Measurements from ENCODE around the gene IFNAR1. TPM values are rescaled to one million over a fixed set of nuclear protein-coding genes. Genes with fewer than 3 reads are reported as not detected.
A peak's percentile ranks its signal among the peaks of the same experiment; 100 is the strongest.

IFNAR1 gene
- total and polyA plus RNA-seq, 9 of the 15 experiments (the other 6 are each of a cell fraction or from before 2014, with no cell fraction given), result 8.6 to 31.8 (median 14.8) TPM

- TF ChIP-seq, protein P1, sequence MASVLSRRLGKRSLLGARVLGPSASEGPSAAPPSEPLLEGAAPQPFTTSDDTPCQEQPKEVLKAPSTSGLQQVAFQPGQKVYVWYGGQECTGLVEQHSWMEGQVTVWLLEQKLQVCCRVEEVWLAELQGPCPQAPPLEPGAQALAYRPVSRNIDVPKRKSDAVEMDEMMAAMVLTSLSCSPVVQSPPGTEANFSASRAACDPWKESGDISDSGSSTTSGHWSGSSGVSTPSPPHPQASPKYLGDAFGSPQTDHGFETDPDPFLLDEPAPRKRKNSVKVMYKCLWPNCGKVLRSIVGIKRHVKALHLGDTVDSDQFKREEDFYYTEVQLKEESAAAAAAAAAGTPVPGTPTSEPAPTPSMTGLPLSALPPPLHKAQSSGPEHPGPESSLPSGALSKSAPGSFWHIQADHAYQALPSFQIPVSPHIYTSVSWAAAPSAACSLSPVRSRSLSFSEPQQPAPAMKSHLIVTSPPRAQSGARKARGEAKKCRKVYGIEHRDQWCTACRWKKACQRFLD (CRISPR knock-in tag; IDR thresholded peaks at IDR 0.05), result peak; percentile 81
- TF ChIP-seq SRSF9 (IDR thresholded peaks at IDR 0.05; ENCODE audit: borderline replicate concordance, low read depth, low read length) (no peak), PCBP1 (IDR thresholded peaks at IDR 0.05; ENCODE audit: low read depth, low read length, poor library complexity, severe bottlenecking) (no peak), BHLHE40 (IDR thresholded peaks at IDR 0.05; ENCODE audit: low read length) (0 out of 2 replicates have a peak, but pooled peaks have one; percentile 6), ZNF77 (CRISPR knock-in tag; IDR thresholded peaks at IDR 0.05) (no peak), ZNF586 (CRISPR knock-in tag; conservative IDR thresholded peaks at IDR 0.05) (no peak), JUND (IDR thresholded peaks at IDR 0.05; ENCODE audit: borderline replicate concordance, low read depth, low read length) (peak; percentile 90), JUND (tag; IDR thresholded peaks at IDR 0.05; ENCODE audit: borderline replicate concordance, low read depth, low read length) (peak; percentile 64; the same call in 1 of the 3 replicates), ATF3 (IDR thresholded peaks at IDR 0.05) (peak; percentile 80), ATF3 (CRISPR knock-in tag; conservative IDR thresholded peaks at IDR 0.05) (no peak), GABPA (tag; conservative IDR thresholded peaks at IDR 0.05; ENCODE audit: low read depth) (peak; percentile 58), ZNF589 (CRISPR knock-in tag; IDR thresholded peaks at IDR 0.05; ENCODE audit: low read depth) (0 out of 2 replicates have a peak, but pooled peaks have one; percentile 50), SNRNP70 (optimal IDR thresholded peaks at IDR 0.05; ENCODE audit: low read depth, low read length) (no peak), ZNF695 (CRISPR knock-in tag; IDR thresholded peaks at IDR 0.05) (no peak), ELK1 (CRISPR knock-in tag; IDR thresholded peaks at IDR 0.05) (peak; percentile 95; the same call in 1 of the 2 replicates), HDAC2 (IDR thresholded peaks at IDR 0.05) (peak; percentile 23; the same call in 1 of the 2 replicates), RBFOX2 (IDR thresholded peaks at IDR 0.05; ENCODE audit: low read depth, low read length) (0 out of 2 replicates have a peak, but pooled peaks have one; percentile 22), SMARCA5 (IDR thresholded peaks at IDR 0.05) (no peak), FOXA1 (IDR thresholded peaks at IDR 0.05; ENCODE audit: borderline replicate concordance) (no peak), KLF1 (tag; IDR thresholded peaks at IDR 0.05) (0 out of 2 replicates have a peak, but pooled peaks have one; percentile 25)
- TF ChIP-seq, protein P2, sequence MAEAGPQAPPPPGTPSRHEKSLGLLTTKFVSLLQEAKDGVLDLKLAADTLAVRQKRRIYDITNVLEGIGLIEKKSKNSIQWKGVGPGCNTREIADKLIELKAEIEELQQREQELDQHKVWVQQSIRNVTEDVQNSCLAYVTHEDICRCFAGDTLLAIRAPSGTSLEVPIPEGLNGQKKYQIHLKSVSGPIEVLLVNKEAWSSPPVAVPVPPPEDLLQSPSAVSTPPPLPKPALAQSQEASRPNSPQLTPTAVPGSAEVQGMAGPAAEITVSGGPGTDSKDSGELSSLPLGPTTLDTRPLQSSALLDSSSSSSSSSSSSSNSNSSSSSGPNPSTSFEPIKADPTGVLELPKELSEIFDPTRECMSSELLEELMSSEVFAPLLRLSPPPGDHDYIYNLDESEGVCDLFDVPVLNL (CRISPR knock-in tag; IDR thresholded peaks at IDR 0.05; ENCODE audit: low read depth), result no peak
- TF ChIP-seq, protein P3, sequence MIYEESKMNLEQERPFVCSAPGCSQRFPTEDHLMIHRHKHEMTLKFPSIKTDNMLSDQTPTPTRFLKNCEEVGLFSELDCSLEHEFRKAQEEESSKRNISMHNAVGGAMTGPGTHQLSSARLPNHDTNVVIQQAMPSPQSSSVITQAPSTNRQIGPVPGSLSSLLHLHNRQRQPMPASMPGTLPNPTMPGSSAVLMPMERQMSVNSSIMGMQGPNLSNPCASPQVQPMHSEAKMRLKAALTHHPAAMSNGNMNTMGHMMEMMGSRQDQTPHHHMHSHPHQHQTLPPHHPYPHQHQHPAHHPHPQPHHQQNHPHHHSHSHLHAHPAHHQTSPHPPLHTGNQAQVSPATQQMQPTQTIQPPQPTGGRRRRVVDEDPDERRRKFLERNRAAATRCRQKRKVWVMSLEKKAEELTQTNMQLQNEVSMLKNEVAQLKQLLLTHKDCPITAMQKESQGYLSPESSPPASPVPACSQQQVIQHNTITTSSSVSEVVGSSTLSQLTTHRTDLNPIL (CRISPR knock-in tag; IDR thresholded peaks at IDR 0.05), result no peak
Measured at GRCh38 chr21:33380483-33380998, 55.8 kb downstream of the IFNAR1 start (continued).
